ENCODE results near the gene ATAD2B. TPM values are rescaled to one million over a fixed set of nuclear protein-coding genes. Genes with fewer than 3 reads are reported as not detected.

The ATAD2B gene
- total and polyA plus RNA-seq, 4 donors, result 2.3 to 16.2 (median 11.5) TPM

DNA sequence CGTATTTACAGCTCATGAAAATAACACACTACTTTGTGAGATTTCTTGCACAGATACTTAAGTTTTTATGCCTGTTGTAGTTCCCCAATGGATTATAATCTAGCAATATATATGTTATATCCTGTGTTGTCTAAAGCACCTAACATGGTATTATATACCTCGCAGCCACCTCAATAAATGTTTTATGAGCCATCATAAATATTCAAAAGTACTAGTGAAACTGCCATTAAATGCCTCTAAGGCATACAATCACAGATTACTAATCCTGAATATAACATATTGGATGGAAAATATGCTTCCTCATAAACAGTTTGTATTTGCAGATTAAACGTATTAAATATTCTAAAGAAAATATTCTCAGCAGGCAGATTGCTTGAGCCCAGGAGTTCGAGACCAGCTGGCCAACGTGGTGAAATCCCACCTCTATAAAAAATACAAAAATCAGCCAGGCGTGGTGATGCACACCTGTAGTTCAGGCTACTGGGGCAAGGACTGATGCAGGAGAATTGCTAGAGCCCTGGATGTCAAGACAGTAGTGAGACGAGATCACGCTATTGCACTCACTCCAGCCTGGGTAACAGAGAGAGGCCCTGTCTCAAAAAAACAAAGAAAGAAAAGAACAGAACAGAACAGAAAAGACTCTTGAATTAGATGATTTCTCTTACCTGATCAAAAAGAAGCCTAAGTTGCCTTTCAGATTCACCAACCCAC is 64.1 kb downstream of the ATAD2B start:
- Histone ChIP-seq H3K4me3 (ENCODE audit: low read depth in 1 of 3, low read length in 3 of 3) (no peak overlapping the region), H3K4me1 (ENCODE audit: control insufficient read depth in 4 of 4, insufficient read depth in 4 of 4, low read length in 3 of 4) (no peaks in the 10 kb centered on the region), H3K27ac (ENCODE audit: low read depth in 1 of 2, low read length in 2 of 2) (no peak overlapping the region), H3K9me3 (ENCODE audit: control insufficient read depth in 4 of 4, low read length in 3 of 4) (no peaks in the 10 kb centered on the region), H3K9ac (ENCODE audit: low read depth in 1 of 2, low read length in 2 of 2) (no peak overlapping the region), H3K27me3 (ENCODE audit: control insufficient read depth in 4 of 4, insufficient read depth in 4 of 4, low read length in 3 of 4) (no peaks in the 10 kb centered on the region), H3K36me3 (ENCODE audit: control insufficient read depth in 4 of 4, insufficient read depth in 3 of 4, low read depth in 1 of 4, low read length in 3 of 4) (peaks cover 7 to 13% (median 9%) of the 10 kb centered on the region in 4 donors)
- no peak for TF ChIP-seq SP1 (IDR thresholded peaks at IDR 0.05)
- TF ChIP-seq RAD21 (IDR thresholded peaks at IDR 0.05), result no peak
- no peak for TF ChIP-seq TAF1 (conservative IDR thresholded peaks at IDR 0.05)
- no peak for TF ChIP-seq JUND (IDR thresholded peaks at IDR 0.05)
- no peak for TF ChIP-seq EGR1 (IDR thresholded peaks at IDR 0.05; ENCODE audit: low read depth in 2 of 2)
- TF ChIP-seq, protein P1, sequence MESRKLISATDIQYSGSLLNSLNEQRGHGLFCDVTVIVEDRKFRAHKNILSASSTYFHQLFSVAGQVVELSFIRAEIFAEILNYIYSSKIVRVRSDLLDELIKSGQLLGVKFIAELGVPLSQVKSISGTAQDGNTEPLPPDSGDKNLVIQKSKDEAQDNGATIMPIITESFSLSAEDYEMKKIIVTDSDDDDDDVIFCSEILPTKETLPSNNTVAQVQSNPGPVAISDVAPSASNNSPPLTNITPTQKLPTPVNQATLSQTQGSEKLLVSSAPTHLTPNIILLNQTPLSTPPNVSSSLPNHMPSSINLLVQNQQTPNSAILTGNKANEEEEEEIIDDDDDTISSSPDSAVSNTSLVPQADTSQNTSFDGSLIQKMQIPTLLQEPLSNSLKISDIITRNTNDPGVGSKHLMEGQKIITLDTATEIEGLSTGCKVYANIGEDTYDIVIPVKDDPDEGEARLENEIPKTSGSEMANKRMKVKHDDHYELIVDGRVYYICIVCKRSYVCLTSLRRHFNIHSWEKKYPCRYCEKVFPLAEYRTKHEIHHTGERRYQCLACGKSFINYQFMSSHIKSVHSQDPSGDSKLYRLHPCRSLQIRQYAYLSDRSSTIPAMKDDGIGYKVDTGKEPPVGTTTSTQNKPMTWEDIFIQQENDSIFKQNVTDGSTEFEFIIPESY (IDR thresholded peaks at IDR 0.05), result no peak
- TF ChIP-seq, protein P2, sequence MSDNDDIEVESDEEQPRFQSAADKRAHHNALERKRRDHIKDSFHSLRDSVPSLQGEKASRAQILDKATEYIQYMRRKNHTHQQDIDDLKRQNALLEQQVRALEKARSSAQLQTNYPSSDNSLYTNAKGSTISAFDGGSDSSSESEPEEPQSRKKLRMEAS (IDR thresholded peaks at IDR 0.05), result no peak
- TF ChIP-seq GABPA (IDR thresholded peaks at IDR 0.05 in 1 of 2, conservative IDR thresholded peaks at IDR 0.05 in 1 of 2), result no peak
- TF ChIP-seq, protein P3, sequence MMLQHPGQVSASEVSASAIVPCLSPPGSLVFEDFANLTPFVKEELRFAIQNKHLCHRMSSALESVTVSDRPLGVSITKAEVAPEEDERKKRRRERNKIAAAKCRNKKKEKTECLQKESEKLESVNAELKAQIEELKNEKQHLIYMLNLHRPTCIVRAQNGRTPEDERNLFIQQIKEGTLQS (IDR thresholded peaks at IDR 0.05), result no peak
- TF ChIP-seq HNF4A (conservative IDR thresholded peaks at IDR 0.05), result no peak
- no peak for TF ChIP-seq FOXA2 (IDR thresholded peaks at IDR 0.05)
- TF ChIP-seq RXRA (IDR thresholded peaks at IDR 0.05), result no peak
- no peak for TF ChIP-seq YY1 (IDR thresholded peaks at IDR 0.05)
- TF ChIP-seq, protein P4, sequence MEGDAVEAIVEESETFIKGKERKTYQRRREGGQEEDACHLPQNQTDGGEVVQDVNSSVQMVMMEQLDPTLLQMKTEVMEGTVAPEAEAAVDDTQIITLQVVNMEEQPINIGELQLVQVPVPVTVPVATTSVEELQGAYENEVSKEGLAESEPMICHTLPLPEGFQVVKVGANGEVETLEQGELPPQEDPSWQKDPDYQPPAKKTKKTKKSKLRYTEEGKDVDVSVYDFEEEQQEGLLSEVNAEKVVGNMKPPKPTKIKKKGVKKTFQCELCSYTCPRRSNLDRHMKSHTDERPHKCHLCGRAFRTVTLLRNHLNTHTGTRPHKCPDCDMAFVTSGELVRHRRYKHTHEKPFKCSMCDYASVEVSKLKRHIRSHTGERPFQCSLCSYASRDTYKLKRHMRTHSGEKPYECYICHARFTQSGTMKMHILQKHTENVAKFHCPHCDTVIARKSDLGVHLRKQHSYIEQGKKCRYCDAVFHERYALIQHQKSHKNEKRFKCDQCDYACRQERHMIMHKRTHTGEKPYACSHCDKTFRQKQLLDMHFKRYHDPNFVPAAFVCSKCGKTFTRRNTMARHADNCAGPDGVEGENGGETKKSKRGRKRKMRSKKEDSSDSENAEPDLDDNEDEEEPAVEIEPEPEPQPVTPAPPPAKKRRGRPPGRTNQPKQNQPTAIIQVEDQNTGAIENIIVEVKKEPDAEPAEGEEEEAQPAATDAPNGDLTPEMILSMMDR (IDR thresholded peaks at IDR 0.05; ENCODE audit: low read depth, low read length, missing input control), result no peak
- TF ChIP-seq HNF4G (IDR thresholded peaks at IDR 0.05), result no peak
- 96% methylated on average over 8 of the region's 8 CpGs for whole genome bisulfite sequencing
- DNase-seq (ENCODE audit: low spot score), result no peak

DNA sequence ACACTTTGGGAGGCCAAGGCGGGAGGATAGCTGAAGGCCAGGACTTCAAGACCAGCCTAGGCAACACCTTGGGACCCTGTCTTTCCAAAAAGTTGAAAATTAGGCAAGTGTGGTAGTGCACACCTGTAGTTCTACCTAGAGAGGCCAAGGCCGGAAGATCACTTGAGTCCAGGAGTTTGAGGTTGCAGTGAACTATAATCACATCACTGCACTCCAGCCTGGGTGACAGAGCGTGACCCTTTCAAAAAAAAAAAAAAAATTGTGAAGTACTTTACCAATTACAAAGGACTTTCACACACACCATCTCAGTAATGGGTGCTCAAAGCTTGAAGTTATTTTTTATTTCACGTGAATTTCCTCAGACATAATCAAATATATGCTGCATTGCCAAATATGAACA is 65.0 kb downstream of the ATAD2B start:
- Histone ChIP-seq H3K9ac (ENCODE audit: low read depth in 1 of 2, low read length in 2 of 2) (no peak overlapping the region), H3K27ac (ENCODE audit: low read depth in 1 of 2, low read length in 2 of 2) (no peak overlapping the region), H3K4me3 (ENCODE audit: low read depth in 1 of 3, low read length in 3 of 3) (no peak overlapping the region), H3K9me3 (ENCODE audit: control insufficient read depth in 4 of 4, low read length in 3 of 4) (no peaks in the 10 kb centered on the region), H3K36me3 (ENCODE audit: control insufficient read depth in 4 of 4, insufficient read depth in 3 of 4, low read depth in 1 of 4, low read length in 3 of 4) (peaks cover 3 to 7% (median 6%) of the 10 kb centered on the region in 4 donors), H3K4me1 (ENCODE audit: control insufficient read depth in 4 of 4, insufficient read depth in 4 of 4, low read length in 3 of 4) (no peaks in the 10 kb centered on the region), H3K27me3 (ENCODE audit: control insufficient read depth in 4 of 4, insufficient read depth in 4 of 4, low read length in 3 of 4) (no peaks in the 10 kb centered on the region)
- no peak for DNase-seq (ENCODE audit: low spot score)
- 96% methylated on average over 4 of the region's 4 CpGs for WGBS
- TF ChIP-seq, protein P3 (IDR thresholded peaks at IDR 0.05), result no peak
- no peak for TF ChIP-seq SP1 (IDR thresholded peaks at IDR 0.05)
- TF ChIP-seq, protein P5, sequence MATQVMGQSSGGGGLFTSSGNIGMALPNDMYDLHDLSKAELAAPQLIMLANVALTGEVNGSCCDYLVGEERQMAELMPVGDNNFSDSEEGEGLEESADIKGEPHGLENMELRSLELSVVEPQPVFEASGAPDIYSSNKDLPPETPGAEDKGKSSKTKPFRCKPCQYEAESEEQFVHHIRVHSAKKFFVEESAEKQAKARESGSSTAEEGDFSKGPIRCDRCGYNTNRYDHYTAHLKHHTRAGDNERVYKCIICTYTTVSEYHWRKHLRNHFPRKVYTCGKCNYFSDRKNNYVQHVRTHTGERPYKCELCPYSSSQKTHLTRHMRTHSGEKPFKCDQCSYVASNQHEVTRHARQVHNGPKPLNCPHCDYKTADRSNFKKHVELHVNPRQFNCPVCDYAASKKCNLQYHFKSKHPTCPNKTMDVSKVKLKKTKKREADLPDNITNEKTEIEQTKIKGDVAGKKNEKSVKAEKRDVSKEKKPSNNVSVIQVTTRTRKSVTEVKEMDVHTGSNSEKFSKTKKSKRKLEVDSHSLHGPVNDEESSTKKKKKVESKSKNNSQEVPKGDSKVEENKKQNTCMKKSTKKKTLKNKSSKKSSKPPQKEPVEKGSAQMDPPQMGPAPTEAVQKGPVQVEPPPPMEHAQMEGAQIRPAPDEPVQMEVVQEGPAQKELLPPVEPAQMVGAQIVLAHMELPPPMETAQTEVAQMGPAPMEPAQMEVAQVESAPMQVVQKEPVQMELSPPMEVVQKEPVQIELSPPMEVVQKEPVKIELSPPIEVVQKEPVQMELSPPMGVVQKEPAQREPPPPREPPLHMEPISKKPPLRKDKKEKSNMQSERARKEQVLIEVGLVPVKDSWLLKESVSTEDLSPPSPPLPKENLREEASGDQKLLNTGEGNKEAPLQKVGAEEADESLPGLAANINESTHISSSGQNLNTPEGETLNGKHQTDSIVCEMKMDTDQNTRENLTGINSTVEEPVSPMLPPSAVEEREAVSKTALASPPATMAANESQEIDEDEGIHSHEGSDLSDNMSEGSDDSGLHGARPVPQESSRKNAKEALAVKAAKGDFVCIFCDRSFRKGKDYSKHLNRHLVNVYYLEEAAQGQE (IDR thresholded peaks at IDR 0.05), result no peak
- no peak for TF ChIP-seq FOXA1 (IDR thresholded peaks at IDR 0.05)
- no peak for TF ChIP-seq RAD21 (IDR thresholded peaks at IDR 0.05)
- TF ChIP-seq TAF1 (conservative IDR thresholded peaks at IDR 0.05), result no peak
- TF ChIP-seq HNF4A (conservative IDR thresholded peaks at IDR 0.05), result no peak
- no peak for TF ChIP-seq YY1 (IDR thresholded peaks at IDR 0.05)
- no peak for TF ChIP-seq HNF4G (IDR thresholded peaks at IDR 0.05)
- TF ChIP-seq, protein P1 (IDR thresholded peaks at IDR 0.05), result no peak
- no peak for TF ChIP-seq EGR1 (IDR thresholded peaks at IDR 0.05; ENCODE audit: low read depth in 2 of 2)
- TF ChIP-seq, protein P2 (IDR thresholded peaks at IDR 0.05), result no peak
- TF ChIP-seq, protein P4 (IDR thresholded peaks at IDR 0.05; ENCODE audit: low read depth, low read length, missing input control), result no peak
